Measurements from ENCODE around the gene OXSR1.

OXSR1 gene

DNA sequence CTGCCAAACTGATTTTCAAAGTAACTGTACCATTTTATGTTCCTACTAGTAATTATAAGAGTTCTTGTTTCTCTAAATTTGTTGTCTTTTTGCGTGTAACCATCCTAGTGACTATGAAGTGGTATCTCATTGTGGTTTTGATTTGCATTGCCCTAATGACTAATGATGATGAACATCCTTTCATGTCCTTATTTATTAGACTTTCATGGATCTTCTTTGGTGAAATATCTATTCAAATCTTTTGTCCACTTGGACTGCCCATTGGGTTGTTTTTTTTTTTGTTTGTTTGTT, 3.6 kb downstream of the OXSR1 start:
- peak overlapping the region; percentile 46 for H3K4me2 ChIP-seq (ENCODE audit: low read length)

GRCh38 chr3:38170722-38171121, 5.4 kb downstream of the OXSR1 start:
- H2AFZ ChIP-seq (ENCODE audit: low read depth, low read length), result no peak overlapping the region
- H3K36me3 ChIP-seq (replicated peaks; ENCODE audit: low read depth, low read length), result peaks cover 20% of the 10 kb centered on the region
- peaks cover 78% of the 10 kb centered on the region for H3K4me1 ChIP-seq (ENCODE audit: low read length)
- no peak overlapping the region for H3K27ac ChIP-seq (ENCODE audit: low read length)
- H4K20me1 ChIP-seq (ENCODE audit: insufficient read depth, low read length), result peaks cover 85% of the 10 kb centered on the region
- TF ChIP-seq CTCF (IDR thresholded peaks at IDR 0.05; ENCODE audit: low read depth, low read length), result no peak
- TF ChIP-seq EZH2phosphoT487 (IDR thresholded peaks at IDR 0.05; ENCODE audit: low read depth), result no peak
- no peaks in the 10 kb centered on the region for H3K9me3 ChIP-seq (ENCODE audit: insufficient read depth, low read length)
- H3K4me3 ChIP-seq (ENCODE audit: low read length), result no peak overlapping the region
- H3K79me2 ChIP-seq (ENCODE audit: low read length), result peaks cover 100% of the 10 kb centered on the region
- no peak overlapping the region for H3K4me2 ChIP-seq (ENCODE audit: low read length)
- H3K9ac ChIP-seq (ENCODE audit: low read length), result no peak overlapping the region
- H3K27me3 ChIP-seq (ENCODE audit: low read depth, low read length), result no peaks in the 10 kb centered on the region

More for the DNA sequence above, 3.6 kb downstream of the OXSR1 start:
- Histone ChIP-seq H3K4me3 (ENCODE audit: low read length) (no peak overlapping the region; the same call in 1 of the 2 replicates), H3K9ac (ENCODE audit: low read length) (no peak overlapping the region), H4K20me1 (ENCODE audit: insufficient read depth, low read length) (peaks cover 67% of the 10 kb centered on the region), H2AFZ (ENCODE audit: low read depth, low read length) (no peak overlapping the region), H3K27me3 (ENCODE audit: low read depth, low read length) (no peaks in the 10 kb centered on the region), H3K4me1 (ENCODE audit: low read length) (peaks cover 65% of the 10 kb centered on the region), H3K27ac (ENCODE audit: low read length) (no peak overlapping the region), H3K9me3 (ENCODE audit: insufficient read depth, low read length) (no peaks in the 10 kb centered on the region), H3K79me2 (ENCODE audit: low read length) (peaks cover 85% of the 10 kb centered on the region), H3K36me3 (replicated peaks; ENCODE audit: low read depth, low read length) (peaks cover 20% of the 10 kb centered on the region)
- TF ChIP-seq EZH2phosphoT487 (IDR thresholded peaks at IDR 0.05; ENCODE audit: low read depth), result no peak
- no peak for TF ChIP-seq CTCF (IDR thresholded peaks at IDR 0.05; ENCODE audit: low read depth, low read length)

- Histone ChIP-seq H3K9ac (ENCODE audit: low read length) (no peak overlapping the region), H4K20me1 (ENCODE audit: insufficient read depth, low read length) (peaks cover 94% of the 10 kb centered on the region)
Measured at GRCh38 chr3:38171622-38172021, 6.3 kb downstream of the OXSR1 start.

GRCh38 chr3:38173834-38174418, 8.6 kb downstream of the OXSR1 start:
- Histone ChIP-seq H3K4me2 (ENCODE audit: low read length) (peak overlapping the region; percentile 79), H3K36me3 (replicated peaks; ENCODE audit: low read depth, low read length) (peaks cover 5% of the 10 kb centered on the region), H3K4me3 (ENCODE audit: low read length) (peak overlapping the region; percentile 69), H3K4me1 (ENCODE audit: low read length) (peaks cover 65% of the 10 kb centered on the region), H2AFZ (ENCODE audit: low read depth, low read length) (no peak overlapping the region), H3K9me3 (ENCODE audit: insufficient read depth, low read length) (no peaks in the 10 kb centered on the region), H3K79me2 (ENCODE audit: low read length) (peaks cover 98% of the 10 kb centered on the region), H4K20me1 (ENCODE audit: insufficient read depth, low read length) (peaks cover 87% of the 10 kb centered on the region), H3K27me3 (ENCODE audit: low read depth, low read length) (no peaks in the 10 kb centered on the region), H3K9ac (ENCODE audit: low read length) (peak overlapping the region; percentile 8; the same call in 1 of the 2 replicates), H3K27ac (ENCODE audit: low read length) (peak overlapping the region; percentile 39)
- no peak for TF ChIP-seq EZH2phosphoT487 (IDR thresholded peaks at IDR 0.05; ENCODE audit: low read depth)
- TF ChIP-seq CTCF (IDR thresholded peaks at IDR 0.05; ENCODE audit: low read depth, low read length), result no peak

More at GRCh38 chr3:38171622-38172021, 6.3 kb downstream of the OXSR1 start:
- Histone ChIP-seq H3K9me3 (ENCODE audit: insufficient read depth, low read length) (no peaks in the 10 kb centered on the region), H3K27me3 (ENCODE audit: low read depth, low read length) (no peaks in the 10 kb centered on the region), H2AFZ (ENCODE audit: low read depth, low read length) (no peak overlapping the region), H3K4me2 (ENCODE audit: low read length) (no peak overlapping the region), H3K36me3 (replicated peaks; ENCODE audit: low read depth, low read length) (peaks cover 20% of the 10 kb centered on the region), H3K4me1 (ENCODE audit: low read length) (peaks cover 87% of the 10 kb centered on the region), H3K4me3 (ENCODE audit: low read length) (no peak overlapping the region), H3K27ac (ENCODE audit: low read length) (no peak overlapping the region), H3K79me2 (ENCODE audit: low read length) (peaks cover 100% of the 10 kb centered on the region)
- TF ChIP-seq EZH2phosphoT487 (IDR thresholded peaks at IDR 0.05; ENCODE audit: low read depth), result no peak
- no peak for TF ChIP-seq CTCF (IDR thresholded peaks at IDR 0.05; ENCODE audit: low read depth, low read length)
